ENCODE results near the gene CPNE1.
"Not testable (repeated sequence)": the region's sequence is repeated elsewhere in the genome, so short reads cannot be mapped to it uniquely, and the experiment has no call there.

Gene CPNE1

DNA sequence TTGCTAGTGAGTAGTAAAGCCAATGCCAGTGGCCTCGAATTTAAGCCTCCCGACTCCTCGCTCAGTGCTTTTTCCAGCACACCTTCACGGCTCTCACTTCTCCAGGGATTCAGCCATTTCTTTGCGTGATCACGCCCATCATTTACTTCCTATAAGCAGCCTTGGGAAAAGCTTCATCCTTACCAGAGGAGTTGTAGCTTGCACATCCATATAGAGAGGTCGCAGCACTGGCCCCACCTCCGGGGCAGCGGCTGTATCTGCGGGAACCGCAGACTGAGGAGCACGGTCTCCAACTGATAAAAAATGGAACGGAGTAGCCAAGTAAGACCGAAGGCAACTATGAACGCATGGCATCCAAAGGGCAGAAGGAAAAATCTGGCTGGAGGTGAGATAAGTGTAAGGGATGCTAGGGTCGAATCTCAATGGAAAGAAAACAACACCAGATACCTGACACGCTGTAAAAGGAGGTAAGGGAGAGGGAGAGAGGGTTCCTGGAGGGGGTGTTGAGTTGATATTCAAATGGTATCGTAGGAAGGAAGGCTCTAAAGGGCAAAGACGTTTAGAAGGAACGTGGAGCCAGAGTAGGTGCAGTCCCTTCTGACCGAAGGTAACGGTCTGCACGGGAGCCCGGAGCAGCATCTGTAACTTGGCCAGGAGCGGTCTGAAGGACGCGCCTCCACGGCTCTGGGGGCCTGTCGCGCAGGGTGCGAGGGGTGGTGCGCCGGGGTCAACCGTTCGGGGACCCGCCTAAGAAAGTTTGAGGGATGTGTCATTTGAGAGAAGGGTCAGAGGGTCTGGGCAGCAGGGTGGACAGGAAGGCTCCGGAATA is 33.8 kb upstream of the CPNE1 start:
- DNase-seq (ENCODE audit: low spot score) = peak; percentile 53

DNA sequence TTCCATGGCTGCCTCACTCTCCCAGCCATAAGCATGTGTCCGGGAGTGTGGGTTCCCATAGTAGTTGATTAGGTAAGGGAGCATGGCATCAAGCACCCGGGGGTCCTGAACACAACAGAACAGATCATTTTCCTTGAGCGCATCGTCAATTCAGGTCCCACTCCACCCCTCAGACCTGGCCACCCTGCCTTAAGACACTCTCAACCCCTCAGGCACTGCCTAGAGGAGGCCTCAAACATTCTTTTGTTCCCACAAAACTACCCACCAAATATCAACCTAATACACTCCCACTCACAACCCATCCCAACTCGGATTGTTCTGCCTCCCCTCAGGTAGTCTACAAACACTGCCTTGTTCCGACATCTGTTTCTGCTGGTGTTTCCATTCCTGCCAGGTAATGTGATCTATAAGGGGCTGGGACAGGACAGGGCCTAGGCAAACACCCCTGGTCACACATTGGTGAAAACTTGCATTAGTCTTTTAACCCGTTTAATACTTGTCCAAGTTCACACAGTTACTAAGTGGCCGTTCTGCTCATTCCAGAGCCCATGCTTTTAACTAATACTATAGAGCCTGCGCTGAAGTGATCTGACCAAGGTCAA is 33.1 kb upstream of the CPNE1 start:
- DNase-seq (ENCODE audit: low spot score) = no peak

DNA sequence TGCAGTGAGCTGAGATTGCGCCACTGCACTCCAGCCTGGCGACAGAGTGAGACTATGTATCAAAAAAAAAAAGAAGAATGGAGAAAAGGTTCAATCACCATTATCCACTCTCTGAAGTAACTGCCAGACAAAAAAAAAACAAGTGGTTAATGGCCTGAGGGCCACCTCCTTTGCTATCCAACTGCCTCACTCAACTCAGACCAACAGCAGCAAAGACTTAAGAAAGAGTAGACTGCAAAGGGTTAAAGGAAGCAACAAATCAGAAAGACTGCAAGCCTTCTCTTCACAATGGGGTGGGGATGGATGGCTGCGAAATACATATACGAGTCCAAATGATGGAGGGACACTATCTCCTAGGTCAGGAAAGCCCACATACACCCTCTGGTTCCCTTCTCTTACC is 31.3 kb upstream of the CPNE1 start:
- no peak for DNase-seq (ENCODE audit: low spot score)

DNA sequence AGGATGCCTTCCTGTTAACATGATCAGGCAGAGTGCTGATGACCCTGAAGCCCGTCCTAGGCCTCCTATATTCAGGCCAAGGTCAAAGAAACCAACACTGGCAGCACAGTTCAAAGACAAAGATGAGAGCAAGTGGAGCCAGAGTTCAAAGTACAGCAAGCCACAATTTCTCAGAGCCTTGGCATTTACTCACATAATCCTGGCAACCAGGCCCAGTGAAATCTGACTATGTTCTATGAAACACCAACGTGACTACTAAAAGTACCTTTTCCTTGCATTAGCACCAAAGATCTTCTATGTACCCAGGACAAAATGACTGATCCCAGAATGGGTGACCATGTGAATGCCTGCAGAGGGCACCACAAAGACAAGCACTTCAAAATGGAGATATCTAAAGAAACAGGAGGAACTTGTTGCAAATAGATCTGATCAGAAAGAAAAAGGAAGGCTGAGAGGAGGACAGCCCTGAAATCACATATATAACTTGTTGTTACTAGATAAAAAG is 30.6 kb upstream of the CPNE1 start:
- no peak for DNase-seq (ENCODE audit: low spot score)

DNA sequence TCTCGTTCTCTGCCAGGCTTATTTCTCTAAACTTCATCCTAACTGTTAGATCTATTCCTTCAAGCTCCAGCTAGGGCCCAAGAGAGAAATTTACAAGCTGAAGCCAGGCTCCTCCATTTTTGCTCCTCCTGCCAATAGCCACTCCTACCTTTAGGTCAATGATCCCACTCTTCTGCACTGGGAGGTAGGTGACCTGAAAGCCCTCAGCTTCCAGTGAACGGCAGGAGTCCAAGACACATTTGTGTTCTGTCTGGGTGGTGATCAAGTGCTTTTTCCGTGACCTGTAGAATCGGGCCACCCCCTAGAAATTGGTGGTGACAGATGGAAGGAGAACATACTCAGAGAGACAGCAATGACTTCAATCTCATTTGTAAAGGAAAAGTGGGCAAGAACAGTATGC is 25.6 kb upstream of the CPNE1 start:
- no peak for DNase-seq (ENCODE audit: low spot score)

DNA sequence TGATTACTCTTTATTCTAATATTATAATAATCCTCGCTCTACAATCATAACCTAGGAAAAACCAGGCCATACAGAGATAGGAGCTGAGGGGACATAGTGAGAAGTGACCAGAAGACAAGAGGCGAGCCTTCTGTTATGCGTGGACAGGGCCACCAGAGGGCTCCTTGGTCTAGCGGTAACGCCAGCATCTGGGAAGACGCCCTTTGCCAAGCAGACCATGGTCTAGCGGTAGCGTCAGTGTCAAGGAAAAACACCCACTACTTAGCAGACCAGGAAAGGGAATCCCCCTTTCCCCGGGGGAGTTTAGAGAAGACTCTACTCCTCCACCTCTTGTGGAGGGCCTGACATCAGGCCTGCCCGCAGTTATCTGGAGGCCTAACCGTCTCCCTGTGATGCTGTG is 22.2 kb upstream of the CPNE1 start:
- DNase-seq (ENCODE audit: low spot score) = not testable (repeated sequence)

DNA sequence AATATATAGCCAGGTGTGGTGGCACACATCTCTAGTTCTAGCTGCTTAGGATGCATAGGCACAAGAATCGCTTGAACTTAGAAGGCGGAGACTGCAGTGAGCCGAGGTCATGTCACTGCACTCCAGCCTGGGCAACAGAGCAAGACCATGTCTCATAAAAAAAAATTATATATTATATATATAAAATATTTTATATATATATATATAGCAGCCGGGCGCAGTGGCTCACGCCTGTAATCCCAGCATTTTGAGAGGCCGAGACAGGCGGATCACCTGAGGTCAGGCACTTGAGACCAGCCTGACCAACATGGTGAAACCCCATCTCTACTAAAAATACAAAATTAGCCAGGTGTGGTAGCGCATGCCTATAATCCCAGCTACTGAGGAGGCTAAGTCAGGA is 20.7 kb upstream of the CPNE1 start:
- not testable (repeated sequence) for DNase-seq (ENCODE audit: low spot score)

DNA sequence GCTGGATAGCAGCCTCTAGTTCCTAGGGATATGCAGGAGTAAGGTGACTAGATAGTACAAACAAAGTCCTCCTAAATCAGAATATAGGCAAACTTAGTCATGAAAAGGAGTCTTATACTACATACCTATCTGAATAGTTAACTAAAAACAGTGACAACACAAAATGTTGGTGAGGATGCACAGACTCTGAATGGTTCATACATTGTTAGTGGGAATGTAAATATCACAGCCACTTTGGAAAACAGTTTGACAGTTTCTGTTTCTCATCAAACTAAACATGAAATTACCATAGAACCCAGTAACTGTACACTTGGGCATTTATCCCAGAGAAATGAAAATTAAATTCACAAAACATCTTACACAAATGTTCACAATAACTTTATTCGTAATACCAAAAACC is 17.3 kb upstream of the CPNE1 start:
- DNase-seq (ENCODE audit: low spot score) = no peak

DNA sequence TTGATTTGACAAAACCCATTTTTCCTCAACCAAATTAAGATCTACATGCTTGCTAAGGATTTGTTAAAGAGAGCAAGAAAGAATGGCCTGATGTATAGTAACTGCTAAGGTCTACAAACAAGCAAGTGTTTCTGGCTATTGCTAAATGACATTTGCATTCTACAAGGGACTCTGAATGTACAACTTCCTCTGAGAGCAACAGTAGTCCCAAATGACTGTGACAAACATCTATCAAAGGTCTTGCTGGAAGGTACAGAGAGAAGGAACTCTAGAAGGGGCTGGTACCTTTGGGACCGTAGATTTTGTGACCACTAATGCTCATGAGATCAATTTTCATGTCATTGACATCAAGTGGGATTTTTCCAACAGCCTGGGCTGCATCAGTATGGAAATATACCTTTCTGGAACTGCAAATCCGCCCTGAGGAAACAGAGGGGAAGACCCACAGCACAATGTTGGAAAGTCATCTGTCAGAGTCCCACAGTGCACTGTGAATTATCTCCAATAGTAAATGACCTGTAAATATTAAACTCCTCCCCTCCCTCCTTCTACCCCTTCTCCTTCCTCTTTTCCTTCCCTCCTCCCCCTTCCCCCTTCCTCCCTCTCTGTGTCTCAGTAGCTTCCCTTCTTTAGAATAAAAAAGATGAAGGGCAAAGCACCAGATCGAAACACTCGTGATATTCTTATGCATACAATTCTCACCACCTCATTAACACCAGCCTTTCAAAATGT is 15.9 kb upstream of the CPNE1 start:
- no peak for DNase-seq (ENCODE audit: low spot score)

DNA sequence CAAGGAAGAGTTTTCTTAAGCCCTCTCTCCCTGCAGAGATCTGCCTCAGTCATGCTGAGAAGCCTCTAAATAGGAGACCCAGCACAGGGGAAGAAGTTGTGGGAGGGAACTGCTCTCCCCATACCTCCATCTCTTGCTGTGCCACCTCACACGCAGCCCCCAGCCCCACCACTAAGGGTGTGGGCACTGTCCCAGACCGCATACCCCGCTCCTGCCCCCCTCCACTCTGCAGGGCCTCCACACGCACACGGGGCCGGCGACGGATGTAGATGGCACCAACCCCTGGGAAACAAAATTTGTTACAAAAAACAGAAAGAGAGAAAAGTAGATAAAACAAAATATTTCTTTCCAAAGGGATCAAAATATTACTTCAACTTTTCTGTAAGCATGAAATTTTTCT is 10.2 kb upstream of the CPNE1 start:
- no peak for DNase-seq (ENCODE audit: low spot score)

DNA sequence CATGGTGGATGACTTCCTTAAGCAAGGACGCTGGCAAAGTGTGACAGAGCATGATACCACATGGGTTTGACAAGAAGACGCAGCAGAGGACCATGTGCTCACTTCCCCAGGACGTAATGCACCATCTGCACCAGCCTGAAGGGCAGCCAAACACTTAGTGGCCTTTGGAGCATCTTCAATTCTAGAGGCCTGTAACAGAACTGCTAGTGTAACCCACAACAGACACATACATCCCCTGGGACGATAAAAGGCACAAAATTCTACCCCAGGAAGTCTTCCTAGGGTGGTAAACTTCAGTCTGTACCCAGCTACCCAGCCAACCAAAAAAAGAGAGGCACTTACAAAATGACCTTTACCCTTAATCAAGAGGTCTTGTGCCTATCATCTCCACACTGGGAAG is 9.2 kb upstream of the CPNE1 start:
- DNase-seq (ENCODE audit: low spot score) = no peak

DNA sequence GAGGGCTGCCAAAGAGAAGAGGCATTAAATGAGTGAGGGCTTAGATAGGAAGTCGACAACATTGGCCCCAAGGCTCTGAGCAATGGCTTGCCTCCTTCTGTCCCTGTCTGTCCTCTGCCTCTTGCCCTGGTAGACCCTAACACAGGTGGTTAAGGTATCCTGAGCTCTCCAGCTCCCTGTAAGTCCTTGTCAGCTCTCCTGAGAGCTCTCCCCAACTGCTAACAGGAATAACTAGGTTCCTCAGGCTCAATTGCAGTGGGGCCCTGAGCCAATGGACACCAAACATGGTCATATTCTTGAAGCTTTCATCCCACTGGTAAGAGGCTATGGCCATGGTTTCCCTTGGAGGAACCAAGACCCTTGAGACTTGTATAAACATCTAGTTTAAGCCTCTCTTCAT is 5.0 kb upstream of the CPNE1 start:
- no peak for DNase-seq (ENCODE audit: low spot score)

DNA sequence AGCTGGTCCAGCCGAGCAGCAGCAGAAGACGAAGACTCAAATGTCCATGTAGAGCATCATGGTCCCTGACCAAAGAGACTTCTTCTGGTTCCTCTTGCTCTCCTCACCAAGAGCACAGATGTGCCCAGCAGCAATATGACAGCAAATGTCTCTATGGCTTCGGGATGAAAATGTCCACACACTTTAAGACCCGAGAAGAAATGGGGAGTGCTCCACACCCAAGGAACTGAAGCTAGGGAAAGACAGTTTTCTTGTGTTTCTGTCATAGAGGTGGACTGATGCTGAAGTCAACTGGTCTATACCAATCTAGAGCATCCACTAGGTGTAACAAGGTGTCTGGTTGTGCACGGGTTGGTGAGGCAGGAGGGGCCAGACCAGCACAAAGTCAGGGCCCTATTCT is 4.5 kb upstream of the CPNE1 start:
- no peak for DNase-seq (ENCODE audit: low spot score)

DNA sequence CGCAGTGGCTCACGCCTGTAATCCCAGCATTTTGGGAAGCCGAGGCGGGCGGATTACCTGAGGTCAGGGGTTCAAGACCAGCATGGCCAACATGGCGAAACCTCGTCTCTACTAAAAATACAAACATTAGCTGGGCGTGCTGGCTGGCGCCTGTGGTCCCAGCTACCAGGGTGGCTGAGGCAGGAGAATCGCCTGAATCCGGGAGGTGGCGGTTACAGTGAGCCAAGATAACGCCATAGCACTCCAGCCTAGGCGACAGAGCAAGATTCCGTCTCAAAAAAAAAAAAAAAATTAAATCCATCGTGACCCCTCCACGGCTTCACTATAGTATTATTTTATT is 1.2 kb upstream of the CPNE1 start:
- DNase-seq (ENCODE audit: low spot score) = no peak

DNA sequence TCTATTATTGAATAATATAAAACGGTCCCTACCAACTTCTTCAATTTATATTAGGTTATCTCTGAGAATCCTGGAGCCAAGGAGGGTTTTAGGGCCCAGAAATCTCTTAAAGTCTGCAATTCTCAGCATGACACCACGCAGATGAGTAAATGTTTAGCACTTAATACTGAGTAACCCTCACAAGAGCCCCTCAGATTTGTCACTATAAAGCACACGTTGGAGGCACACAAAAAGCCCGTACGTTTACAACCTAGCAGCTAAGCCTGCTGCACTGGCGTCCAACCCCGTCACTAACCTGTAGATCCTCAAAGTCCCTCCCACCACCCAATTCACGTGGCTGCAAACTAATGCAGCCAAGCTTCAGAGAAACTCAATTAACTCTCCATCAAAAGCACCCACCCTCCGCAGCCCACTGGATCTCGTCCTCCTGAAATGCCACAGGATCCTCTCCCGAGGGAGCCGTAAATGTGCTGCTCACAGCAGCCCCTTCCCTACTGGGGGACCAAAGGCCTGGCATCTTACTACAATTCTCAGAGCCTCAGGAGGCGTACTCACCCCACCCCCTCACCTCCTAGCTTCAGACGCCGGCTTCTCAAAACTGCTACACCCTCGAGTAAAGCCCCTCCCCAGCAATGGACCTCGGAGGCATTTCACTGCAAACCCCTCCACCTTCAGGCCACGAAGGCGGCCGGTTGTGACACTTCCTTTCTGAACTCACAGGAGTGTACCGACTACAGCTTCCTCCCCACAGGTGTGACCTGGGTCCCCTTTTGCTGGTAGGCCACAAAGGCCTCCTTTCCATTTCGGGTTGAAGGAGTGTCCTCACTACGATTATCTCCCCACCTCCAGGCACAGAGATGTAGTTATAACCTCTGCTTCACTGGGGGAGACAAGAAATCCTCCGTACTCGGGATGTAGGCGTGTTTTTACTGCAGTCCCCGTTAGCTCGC is 909 bp downstream of the CPNE1 start:
- DNase-seq (ENCODE audit: low spot score) = peak; percentile 82

DNA sequence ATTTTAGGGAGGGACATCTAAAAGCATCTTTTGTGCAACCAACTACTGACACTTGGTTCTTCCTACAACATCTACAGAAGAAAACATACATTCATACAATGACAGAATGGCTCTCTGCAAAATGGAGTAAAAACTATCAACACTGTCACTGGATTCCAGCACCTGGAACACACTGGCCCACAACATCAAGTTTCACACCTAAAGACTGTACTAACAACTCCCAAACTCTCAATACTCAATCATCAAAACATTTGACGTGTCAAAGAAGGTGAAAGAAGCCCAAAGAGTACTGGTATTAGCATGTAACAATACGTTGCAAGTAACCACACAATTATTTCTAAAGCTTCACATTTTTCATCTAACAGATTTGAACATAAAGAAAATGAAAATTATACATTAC is 2.1 kb downstream of the CPNE1 start:
- DNase-seq (ENCODE audit: low spot score) = peak; percentile 22

DNA sequence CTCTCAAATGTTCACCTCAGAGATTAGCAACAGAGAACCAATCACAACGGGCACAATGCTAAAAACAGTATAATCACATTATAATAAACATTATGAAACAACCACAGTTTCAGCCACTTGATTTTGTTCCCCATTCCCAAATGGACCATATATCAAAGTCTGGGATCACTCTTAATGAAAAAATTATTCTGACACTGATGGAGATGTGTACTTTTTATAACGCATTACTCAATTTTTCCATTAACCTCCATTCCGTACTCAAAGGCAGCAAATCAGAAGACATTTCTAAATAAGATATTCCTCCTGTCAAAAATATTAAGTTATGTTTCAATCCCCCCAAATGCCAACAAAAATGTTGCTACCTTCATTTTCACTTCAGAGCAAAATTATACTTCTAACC is 2.8 kb downstream of the CPNE1 start:
- peak; percentile 27 for DNase-seq (ENCODE audit: low spot score)

DNA sequence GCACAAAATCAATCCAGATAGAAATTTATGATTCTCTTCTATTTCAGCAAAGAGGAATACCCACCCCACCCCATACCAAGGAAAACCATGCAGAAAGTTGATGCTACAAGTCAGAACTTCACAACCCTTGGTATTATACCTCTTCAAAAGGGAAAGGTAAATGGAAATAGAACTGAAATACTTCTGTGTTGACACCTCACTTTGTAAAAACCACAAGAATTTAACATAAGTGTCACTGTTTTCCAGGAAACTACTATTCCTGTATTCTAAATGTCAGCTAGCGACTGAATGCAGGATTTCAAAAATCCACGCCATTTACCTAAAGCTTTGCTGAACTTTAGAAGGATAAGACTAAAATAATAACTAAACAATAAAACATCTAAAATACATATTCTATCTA is 3.6 kb downstream of the CPNE1 start:
- no peak for DNase-seq (ENCODE audit: low spot score)

DNA sequence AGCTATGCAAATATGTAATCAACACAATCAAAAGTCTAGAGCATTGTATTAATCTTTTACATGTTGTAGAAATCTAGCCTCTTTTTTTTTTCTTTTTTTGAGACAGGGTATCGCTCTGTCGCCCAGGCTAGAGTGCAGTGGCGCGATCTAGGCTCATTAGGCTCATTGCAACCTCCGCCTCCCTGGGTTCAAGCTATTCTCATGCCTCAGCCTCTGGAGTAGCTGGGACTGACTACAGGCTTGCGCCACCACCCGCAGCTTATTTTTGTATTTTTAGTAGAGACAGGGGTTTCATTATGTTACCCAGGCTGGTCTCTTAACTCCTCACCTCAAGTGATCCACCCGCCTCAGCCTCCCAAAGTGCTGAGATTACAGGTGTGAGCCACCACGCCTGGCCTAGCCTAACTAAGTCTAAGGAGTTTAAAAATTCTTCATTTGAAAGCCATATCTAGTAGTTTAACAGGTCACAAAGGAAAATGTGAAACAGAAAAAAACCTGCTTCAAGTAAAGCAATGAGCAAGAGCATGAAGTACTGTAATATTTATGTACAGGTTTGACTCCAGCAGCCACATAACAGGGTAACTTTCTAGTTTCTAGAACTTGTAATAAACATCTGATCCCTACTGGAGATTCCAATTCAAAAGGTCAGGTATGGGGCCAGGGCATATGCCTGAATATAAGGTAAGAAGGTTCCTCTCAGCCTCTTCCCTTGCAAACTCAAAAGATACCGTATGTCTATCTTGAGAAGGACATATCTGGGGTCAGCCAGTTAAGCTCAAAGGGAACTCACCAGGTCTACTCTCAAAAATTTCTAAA is 4.4 kb downstream of the CPNE1 start:
- no peak for DNase-seq (ENCODE audit: low spot score)

DNA sequence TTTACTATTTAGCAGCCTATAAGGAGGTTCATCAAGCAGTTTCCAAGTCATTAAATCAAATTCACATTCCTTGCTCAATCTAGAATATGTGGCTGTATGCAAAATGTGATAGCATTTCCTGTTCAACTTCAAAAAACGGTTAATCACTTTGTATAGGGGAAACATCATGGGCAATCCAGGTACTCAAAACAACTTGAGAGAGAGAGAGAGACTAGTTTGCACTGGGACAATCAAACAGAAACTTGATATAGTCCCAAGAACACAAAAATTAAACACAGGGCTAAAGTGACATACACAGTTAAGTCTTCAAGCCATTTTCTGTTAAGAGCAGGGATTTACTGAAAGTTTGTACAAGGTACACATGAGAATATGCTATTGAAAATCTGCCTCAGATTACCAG is 7.4 kb downstream of the CPNE1 start:
- no peak for DNase-seq (ENCODE audit: low spot score)

DNA sequence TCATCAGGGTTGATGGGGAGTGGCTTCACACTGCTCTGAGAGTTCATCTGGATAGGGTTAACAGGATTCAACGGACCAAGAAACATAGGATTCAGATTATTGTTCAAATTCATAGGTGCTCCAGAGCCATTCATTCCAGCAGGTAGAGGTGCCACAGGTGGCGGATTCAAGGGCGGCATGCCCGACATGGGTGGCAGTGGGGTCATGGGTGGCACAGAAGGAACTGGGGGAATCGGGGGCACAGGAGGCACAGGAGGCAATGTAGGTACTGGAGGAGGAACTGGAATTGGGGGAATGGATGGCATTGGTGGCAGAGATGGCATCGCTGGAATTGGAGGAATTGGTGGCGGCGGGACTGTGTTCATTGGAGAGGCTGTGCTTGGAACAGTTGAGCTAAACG is 10.3 kb downstream of the CPNE1 start:
- DNase-seq (ENCODE audit: low spot score) = no peak
